ENCODE data around the gene OR2T35.
A peak's percentile ranks its signal among the peaks of the same experiment; 100 is the strongest.
"Not testable (repeated sequence)": the region's sequence is repeated elsewhere in the genome, so short reads cannot be mapped to it uniquely, and the experiment has no call there.

OR2T35 gene, protein sequence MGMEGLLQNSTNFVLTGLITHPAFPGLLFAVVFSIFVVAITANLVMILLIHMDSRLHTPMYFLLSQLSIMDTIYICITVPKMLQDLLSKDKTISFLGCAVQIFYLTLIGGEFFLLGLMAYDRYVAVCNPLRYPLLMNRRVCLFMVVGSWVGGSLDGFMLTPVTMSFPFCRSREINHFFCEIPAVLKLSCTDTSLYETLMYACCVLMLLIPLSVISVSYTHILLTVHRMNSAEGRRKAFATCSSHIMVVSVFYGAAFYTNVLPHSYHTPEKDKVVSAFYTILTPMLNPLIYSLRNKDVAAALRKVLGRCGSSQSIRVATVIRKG

DNA sequence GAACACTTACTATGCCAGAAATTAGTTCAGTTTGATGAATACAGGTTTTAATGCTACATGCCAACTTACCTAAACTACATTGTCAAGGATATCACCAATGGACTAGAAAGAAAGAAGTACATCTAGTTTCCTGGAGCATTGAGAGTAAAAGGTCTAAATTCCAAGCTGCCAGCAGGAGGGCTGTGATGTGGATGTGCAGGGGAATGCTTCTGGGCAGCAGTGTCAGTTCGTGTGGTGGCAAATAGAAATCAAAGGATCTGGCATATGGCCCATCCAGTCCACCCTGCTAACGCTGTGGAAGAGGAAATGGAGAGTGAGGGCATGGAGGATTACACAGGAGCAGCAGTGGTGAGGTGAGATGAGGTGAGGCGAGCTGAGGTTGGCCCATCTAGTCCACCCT lies at the start of gene OR2T35:
Gene OR2T35 (minus strand): TSS at position 101 of the 400 bp plus-strand sequence. CDS start 6,020 bp downstream, outside the sequence.
- DNase-seq (ENCODE audit: insufficient read length, low spot score); FAIRE-seq: not testable (repeated sequence)

DNA sequence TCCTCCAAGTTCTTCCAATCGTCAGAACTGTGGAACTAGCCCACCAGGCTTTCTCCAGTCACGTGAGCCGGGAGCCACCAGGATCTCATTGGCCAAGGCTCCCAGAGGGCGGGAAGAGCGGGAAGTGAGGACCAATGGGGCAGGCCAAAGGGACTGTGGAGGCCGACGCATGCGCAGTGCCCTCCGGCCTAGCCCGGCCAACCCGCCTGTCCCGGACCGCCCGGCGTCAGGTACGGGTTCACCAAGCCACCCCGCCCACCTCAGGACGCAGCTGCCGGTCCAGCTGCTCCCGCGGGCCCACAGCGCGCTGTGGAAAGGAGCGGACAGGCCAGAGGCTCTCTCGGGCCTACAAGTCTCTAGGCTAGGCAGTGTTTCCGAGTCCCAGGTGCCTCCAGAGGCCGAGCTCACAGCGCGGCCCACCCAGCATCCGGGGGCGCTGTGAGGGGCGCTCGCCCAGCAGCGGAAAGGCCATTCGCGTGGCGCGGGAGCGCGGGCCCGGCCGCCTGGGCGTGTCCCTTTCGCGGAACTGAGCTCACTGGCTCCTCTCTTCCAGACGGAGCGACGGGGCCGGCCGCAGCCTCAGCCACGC lies 46.6 kb upstream of the OR2T35 start:
- DNase-seq (ENCODE audit: insufficient read length, low spot score) (no peak), FAIRE-seq (no peak)
- TF ChIP-seq, protein P1, sequence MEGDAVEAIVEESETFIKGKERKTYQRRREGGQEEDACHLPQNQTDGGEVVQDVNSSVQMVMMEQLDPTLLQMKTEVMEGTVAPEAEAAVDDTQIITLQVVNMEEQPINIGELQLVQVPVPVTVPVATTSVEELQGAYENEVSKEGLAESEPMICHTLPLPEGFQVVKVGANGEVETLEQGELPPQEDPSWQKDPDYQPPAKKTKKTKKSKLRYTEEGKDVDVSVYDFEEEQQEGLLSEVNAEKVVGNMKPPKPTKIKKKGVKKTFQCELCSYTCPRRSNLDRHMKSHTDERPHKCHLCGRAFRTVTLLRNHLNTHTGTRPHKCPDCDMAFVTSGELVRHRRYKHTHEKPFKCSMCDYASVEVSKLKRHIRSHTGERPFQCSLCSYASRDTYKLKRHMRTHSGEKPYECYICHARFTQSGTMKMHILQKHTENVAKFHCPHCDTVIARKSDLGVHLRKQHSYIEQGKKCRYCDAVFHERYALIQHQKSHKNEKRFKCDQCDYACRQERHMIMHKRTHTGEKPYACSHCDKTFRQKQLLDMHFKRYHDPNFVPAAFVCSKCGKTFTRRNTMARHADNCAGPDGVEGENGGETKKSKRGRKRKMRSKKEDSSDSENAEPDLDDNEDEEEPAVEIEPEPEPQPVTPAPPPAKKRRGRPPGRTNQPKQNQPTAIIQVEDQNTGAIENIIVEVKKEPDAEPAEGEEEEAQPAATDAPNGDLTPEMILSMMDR (IDR thresholded peaks at IDR 0.05; ENCODE audit: insufficient read depth, missing control alignments), result no peak

DNA sequence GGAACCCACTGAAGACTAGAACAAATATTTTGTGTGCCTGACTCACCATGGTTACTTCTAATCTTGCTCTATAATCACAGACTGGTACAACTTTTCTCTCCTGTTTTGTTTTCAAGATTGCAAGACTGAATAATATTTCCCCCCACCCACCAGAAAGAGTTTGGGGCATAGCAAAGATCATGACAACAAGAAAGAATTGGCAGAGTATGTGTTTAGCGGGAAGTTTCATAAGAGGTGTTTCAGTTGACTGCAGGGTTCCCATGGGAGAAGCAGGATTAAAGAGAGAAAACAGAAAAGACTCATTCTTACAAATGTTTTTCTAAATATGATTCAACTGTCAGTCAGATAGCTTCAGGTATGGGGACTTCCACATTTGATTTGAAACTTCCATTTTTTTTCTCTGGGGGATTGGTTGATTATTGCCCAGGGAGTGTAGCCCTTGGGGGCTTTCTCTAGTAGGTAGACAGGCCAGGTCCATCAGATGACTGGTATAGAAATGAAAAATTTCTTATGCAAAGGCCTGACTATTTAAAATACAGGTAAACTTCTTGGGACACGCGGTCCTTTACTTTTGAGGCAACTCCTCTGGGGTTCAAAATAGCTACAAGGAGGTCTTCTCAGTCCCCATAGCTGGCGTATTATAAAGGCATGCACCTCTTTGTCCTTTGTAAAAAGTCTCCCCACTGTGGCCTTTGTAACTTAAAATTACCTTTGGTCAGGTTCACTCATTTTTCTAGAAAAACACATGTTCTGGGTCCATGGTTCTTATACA lies 43.6 kb upstream of the OR2T35 start:
- DNase-seq (ENCODE audit: insufficient read length, low spot score) (no peak), FAIRE-seq (no peak)
- TF ChIP-seq, protein P1 (IDR thresholded peaks at IDR 0.05; ENCODE audit: insufficient read depth, missing control alignments), result no peak

DNA sequence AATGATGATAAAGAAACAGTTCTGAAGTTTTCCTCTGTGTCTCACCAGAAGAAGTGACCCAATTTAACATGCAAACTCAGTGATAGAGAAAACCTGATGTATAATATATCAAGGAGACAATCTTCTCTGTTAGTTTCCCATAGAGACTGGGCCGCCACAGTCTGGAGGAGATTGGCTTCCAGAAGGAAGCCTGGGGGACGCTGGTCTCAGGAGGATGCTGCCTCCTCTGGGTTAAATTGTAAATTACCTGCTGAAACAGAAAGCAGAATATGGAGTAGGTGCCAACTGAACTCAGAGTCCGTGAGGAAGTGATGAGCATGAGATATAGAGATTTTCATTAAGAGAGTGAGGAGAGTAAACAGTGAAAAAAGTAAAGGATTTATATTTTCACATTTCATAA lies 41.7 kb upstream of the OR2T35 start:
- FAIRE-seq, result no peak
- DNase-seq (ENCODE audit: insufficient read length, low spot score), result no peak
- TF ChIP-seq, protein P1 (IDR thresholded peaks at IDR 0.05; ENCODE audit: insufficient read depth, missing control alignments), result no peak

DNA sequence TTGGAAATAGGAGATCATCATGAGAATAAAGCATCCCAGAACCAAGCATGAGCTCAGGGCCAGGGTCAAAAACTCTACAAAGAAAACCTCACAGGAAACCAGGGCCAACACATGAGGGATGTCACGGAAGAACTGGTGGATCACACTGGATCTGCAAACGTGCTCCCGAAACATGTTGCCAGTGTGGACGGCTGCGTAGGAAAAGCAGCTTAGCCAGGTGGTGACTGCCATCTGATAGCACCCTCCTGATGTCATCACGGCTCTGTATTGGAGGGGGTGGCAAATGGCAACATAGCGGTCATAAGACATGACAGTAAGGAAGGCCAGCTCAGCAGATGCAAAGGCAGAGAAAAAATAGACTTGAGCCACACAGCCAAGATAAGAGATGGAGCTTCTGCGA lies 36.6 kb upstream of the OR2T35 start:
- FAIRE-seq (no peak), DNase-seq (ENCODE audit: insufficient read length, low spot score) (no peak)
- TF ChIP-seq, protein P1 (IDR thresholded peaks at IDR 0.05; ENCODE audit: insufficient read depth, missing control alignments), result no peak

DNA sequence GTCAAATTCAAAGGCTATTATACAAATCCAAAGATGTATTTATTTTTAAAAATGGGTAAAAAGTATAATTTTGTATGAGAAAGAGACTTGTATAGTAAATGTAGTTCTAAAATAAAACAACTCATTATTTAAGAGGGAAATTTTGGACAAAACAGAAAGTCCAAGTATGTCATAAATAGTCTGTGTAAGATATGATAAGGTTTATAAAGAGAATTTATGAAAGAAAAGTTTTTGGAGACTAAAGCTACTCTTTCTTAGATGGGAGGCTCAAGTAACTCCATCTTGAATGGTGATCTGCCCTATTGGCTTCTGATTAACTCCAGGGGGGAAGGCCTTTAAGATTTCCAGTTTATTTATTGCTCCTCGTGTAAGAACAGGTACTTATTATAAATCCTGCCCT lies 24.9 kb upstream of the OR2T35 start:
- TF ChIP-seq, protein P1 (IDR thresholded peaks at IDR 0.05; ENCODE audit: insufficient read depth, missing control alignments), result no peak
- FAIRE-seq (no peak), DNase-seq (ENCODE audit: insufficient read length, low spot score) (no peak)

DNA sequence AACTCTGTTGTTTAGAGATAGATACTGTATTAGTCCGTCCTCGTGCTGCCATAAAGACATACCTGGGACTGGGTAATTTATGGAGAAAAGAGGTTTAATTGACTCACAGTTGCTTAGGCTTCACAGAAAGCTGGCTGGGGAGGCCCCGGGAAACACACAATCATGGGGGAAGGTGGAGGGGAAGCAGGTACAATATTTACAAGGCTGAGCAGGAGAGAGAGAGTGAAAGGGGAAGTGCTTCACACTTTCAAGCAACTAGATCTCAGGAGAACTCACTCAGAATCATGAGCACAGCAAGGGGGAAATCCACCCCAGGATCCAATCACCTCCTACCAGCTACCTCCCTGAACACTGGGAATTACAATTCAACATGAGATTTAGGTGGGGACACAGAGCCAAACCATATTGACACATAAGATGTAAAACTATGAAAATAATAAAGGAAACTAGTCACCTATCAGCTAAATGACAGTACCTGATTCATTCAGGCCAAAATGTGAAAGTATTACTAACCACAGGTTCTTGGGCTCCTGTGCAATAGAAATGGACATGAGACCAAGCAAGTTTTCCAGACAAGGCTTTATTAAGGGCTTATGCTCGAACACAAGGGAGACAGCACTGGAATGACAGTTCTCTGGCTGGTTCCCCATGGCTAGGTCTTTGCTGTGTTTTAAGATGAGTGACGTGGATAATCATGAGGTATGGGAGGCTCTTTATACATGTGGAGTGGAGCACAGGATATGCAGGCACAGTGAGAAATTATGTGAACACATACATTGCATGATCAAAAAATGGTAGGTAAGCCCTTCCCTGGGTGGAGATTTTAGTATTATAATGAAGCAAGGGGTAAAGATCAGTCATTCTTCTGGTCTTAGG lies 18.6 kb upstream of the OR2T35 start:
- FAIRE-seq; DNase-seq (ENCODE audit: insufficient read length, low spot score): not testable (repeated sequence)

DNA sequence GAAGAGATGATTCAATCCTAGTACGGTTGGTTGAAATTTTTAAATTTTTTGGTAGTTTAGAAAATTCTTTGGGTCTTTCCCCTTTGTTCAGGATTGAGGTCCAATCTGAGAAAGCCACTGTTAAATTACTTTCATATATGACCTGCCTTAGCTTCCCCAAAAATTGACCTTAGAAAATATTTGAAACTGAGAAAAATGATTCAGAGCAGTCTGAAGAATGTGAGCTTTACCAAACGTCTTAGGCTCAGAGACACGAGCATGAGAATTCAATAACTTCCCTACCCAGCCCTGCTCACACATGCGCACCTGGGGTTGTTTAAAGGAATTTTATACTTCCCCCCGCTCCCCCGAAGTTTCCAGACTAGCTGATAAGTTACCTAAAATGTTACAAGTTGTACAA lies 11.7 kb upstream of the OR2T35 start:
- not testable (repeated sequence) for DNase-seq (ENCODE audit: insufficient read length, low spot score); FAIRE-seq

DNA sequence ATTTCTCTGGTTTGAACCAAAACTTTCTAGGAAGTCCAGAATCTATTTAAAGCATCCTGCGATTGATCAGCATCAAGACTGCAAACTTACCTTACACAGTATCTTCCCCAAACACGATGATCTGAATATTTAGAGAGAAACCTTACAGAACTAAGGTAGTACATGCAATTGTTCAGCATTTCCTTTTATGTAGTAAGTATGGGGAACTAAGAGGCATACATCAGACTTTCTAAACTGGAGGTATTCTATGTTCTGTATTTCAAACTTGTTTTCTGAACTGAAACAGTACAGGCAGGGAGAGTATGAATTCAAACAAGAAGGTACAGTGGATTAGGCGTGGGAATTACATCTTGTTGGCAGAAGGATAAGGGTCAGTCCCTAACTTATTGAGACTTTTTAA lies 10.3 kb upstream of the OR2T35 start, which contains the start of gene OR2T27:
Gene OR2T27 (minus strand): TSS at position 175 of the 400 bp plus-strand sequence. CDS start 4,644 bp downstream, outside the sequence.
- not testable (repeated sequence) for DNase-seq (ENCODE audit: insufficient read length, low spot score)
- FAIRE-seq, result peak; percentile 16

DNA sequence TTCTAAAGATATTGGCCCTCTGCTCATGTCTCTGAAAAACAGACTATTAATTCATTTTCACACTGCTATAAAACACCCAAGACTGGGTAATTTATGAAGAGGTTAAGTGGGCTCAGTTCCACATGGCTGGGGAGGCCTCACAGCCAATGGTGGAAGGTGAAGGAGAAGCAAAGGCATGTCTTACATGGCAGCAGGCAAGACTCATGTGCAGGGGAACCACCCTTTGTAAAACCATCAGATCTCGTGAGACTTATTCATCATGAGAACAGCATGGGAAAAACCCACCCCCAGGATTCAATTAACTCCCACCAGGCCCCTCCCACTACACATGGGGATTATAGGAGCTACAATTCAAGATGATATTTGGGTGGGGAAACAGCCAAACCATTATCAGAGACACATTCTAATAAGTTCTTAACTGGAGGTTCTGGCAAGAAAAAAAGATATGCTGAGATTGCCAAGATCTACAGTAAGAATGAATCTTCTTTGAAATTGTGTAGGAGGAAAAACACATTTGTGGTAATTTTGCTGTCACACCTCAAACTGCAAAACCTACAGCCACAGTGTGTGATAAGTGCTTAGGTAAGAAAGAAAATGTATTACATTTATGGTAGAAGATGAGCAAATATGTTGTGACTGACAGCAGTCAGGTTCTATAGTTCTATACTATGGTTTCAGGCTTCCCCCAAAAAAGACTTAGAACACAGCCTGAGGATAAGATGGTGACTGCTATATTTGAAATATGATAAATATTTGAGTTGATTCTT lies 3.9 kb upstream of the OR2T35 start:
- DNase-seq (ENCODE audit: insufficient read length, low spot score), result not testable (repeated sequence)
- FAIRE-seq, result peak; percentile 53

DNA sequence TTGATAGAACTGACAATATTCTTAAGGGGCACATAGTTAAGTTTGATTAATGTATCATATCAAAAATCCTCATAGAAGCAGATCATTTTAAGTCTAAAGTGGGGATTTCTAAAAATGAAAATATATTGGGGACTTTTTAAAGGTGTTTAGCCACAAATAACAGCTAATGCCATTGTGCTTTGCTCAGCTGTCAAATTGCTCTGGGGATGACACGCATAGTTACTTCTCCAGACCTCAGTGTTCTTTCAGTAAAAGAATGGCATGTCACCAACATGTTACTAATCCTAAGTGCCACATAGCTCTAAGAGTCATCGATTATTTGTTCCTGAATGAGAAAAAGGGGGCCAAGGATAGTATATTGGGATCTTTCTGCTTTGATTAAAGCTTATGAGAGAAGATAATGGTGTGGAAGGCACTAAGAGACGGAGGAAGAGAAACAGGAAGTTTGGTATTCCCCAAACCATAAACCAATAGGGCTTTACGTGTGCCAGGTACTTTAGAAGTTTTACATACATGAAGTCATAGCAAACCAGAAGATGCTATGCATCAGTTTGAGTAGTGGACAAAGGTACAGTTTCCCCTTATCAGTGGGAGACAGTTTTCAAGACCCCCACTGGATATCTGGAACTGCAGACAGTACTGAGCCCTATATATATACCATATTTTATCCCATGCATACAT lies 2.0 kb downstream of the OR2T35 start:
- DNase-seq (ENCODE audit: insufficient read length, low spot score); FAIRE-seq: not testable (repeated sequence)

Measured in D721Med (cell line).